B cell (primary cell): Measurements from ENCODE around the gene TWF1.

Experiments
- EZH2 ChIP-seq: IDR thresholded peaks from 2 replicates; pipeline ENCODE4 v1.6.1; 2012; ENCODE audit warnings: borderline replicate concordance, low read depth, mild to moderate bottlenecking, moderate library complexity, low read length; ENCODE audit not compliant: insufficient read depth, poor library complexity, severe bottlenecking
- TF ChIP-seq, protein P1 (sequence below): fragments of 200-600 bp; IDR thresholded peaks from one replicate; pipeline ENCODE4 v1.8.0; 2022; ENCODE audit warnings: antibody characterized with exemption, mild to moderate bottlenecking

DNA sequence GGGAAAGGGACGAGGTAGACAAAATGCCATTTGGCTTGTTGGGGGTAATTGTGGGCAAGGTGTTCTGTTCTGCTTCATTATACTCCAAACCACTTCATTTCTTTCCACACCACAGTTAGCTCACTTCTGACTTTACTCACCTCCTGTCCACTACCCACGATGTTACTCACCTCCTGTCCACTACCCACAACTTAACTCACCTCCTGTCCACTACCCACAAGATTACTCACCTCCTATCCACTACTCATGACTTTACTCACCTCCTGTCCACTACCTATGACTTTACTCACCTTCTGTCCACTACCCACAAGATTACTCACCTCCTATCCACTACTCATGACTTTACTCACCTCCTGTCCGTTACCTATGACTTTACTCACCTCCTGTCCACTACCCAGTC is 10.1 kb upstream of the TWF1 start:
- TF ChIP-seq, protein P1, sequence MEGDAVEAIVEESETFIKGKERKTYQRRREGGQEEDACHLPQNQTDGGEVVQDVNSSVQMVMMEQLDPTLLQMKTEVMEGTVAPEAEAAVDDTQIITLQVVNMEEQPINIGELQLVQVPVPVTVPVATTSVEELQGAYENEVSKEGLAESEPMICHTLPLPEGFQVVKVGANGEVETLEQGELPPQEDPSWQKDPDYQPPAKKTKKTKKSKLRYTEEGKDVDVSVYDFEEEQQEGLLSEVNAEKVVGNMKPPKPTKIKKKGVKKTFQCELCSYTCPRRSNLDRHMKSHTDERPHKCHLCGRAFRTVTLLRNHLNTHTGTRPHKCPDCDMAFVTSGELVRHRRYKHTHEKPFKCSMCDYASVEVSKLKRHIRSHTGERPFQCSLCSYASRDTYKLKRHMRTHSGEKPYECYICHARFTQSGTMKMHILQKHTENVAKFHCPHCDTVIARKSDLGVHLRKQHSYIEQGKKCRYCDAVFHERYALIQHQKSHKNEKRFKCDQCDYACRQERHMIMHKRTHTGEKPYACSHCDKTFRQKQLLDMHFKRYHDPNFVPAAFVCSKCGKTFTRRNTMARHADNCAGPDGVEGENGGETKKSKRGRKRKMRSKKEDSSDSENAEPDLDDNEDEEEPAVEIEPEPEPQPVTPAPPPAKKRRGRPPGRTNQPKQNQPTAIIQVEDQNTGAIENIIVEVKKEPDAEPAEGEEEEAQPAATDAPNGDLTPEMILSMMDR, result no peak
- TF ChIP-seq EZH2, result no peak
